HG03159 (cell line): Measurements from ENCODE around the gene COPS4.
"Not testable (repeated sequence)": the region's sequence is repeated elsewhere in the genome, so short reads cannot be mapped to it uniquely, and the experiment has no call there.

Experiments used
- ATAC-seq: cut with Tn5 transposase; IDR thresholded peaks from one replicate; pipeline ENCODE4 v1.9.1; 2021; ENCODE audit warnings: mild to moderate bottlenecking, moderate library complexity; ENCODE audit not compliant: unreplicated experiment

COPS4 gene

GRCh38 chr4:83083925-83084475 lies 49.0 kb downstream of the COPS4 start:
- peak; percentile 38 for ATAC-seq

- ATAC-seq, result not testable (repeated sequence)
These were observed 50.0 kb downstream of the COPS4 start for GRCh38 chr4:83084956-83085355.

DNA sequence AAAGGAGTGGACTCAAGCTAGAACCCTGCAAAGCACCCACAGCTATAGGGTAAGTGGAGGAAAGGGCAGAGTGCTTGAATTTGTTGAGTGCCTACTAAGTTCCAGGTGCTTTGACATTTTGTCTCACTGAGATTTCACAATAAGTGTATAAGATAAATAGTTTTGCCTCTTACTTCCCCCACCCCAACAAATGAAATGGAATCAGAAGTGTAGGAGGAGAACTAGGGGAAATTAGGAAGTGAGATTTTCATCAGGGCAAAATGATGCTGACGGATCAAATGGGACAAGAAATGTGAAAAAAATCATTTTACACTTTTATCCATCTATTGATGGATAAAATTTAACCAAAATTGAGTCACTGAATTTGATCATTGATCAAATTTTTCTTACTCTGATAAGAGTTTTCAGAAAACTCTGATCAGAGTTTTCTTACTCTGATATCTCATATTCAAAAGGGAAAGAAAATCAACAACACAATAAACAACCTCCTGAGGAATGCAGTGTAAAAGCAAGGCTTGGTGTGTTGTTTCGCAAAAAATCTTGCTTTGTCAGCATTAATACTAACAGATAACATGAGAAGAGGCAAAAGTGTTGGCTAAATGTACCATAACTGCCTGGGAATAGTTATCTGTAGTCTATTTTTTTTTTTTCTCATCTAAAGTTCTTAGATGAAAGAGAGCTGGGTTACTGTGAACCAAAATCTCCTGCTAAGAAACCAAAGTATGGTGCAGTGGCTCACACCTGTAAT lies 54.6 kb downstream of the COPS4 start:
- no peak for ATAC-seq

DNA sequence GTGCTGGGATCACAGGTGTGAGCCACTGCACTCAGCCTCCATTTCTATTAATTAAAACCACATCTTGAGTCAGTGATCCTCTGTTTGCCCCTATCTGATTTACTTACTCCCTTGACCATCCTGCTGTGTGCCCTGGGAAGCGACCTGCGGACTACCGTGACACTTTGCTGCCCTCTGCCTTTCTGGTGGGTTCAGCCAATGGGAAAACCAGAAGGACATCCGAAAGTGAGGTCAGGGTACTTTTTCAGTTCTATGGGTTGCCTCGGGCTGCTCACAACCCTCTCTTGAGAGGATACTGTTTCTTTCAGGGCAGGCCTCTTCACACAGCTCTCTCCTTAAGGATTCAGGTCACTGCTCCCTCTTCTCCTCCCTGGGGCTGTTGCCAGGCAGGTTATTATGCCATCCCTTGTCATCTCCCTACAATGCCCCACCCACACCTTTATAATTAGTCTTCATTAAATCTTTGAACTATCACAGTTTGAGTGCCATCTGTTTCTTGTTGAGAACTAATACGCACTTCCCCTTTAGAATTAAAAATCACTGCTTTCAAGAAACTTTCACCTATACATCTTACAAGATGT lies 58.2 kb downstream of the COPS4 start:
- ATAC-seq, result no peak

DNA sequence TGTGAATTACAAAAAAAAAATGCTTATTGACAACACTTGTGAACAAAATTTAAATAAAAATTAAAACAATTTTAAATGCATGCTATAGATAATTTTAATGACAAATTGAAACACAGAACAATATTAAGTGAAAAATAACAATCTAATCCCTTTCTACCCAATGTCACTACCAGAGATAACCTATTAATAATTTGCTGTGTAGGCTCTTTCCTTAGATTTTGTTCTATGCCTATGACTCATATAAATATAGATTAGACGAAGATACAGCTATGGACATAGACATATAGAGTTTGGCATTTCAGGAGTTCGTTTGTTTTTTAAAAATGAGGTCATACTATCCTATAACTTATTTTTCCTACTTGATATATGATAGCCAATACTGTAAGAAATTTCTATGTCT lies 61.4 kb downstream of the COPS4 start:
- no peak for ATAC-seq

DNA sequence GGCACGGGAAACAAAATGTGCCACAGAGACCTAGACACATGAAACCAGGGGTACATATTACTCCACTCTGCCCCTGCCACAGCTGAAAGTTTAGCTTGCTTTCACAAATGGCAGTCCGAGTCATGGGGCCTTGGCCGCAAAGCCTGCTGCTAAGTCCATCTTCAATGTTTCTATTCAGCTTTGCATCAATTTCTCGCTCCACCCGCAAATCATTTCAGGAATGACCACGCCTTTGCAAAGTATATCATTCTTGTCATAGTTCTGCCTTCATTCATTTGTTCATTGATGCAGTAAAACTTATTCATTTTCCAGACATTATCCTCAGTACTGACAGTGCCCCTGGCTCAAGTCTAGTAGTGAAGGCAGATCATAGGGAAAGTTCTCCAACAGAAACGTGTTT lies 70.0 kb downstream of the COPS4 start:
- no peak for ATAC-seq

DNA sequence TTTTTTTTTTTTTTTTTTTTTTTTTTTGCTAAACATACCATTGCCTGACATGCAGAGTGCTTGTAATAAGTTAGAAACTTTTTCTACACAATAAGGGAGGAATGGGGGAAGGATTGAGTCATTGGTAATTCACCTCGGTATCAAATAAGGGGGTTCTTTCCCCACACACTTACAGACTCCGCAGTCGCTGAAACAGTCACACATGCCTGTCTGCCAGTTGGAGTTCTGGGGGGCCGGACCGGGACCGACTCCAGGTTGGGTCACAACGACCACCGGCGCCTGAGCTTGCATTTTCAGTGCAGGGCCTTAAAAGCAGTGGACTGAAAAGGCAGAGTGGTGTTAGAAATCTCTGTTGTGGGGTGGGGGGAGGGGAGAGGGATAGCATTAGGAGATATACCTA lies 72.6 kb downstream of the COPS4 start:
- no peak for ATAC-seq

DNA sequence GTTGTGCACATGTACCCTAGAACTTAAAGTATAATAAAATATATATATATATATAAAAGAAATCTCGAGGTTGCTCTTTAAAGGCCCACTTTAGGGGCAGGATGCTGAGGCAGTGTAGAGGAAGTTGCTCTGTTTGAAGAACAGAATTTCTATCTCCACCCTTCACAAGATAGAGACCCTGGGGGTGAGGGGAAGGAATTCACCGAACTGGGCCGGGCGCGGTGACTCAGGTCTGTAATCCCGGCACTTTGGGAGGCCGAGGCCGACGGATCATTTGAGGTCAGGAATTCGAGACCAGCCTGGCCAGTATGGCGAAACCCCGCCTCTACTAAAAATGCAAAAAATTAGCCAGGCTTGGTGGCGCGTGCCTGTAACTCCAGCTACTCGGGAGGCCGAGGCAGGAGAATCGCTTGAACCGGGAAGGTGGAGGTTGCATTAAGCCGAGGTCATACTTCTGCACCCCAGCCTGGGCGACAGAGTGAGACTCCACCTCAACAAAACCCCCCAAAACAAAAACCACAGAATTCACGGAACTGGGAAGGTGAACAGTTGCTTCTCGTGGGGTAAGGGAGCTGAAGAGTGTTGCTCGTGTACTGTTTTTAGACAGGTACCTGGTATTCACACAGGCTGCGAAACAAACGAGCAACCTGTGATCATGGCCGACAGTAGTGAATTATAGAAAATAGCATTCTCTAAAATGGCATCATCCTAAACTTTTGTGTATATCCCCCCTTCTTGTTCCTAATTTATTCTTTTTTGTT lies 73.3 kb downstream of the COPS4 start:
- ATAC-seq, result no peak

- ATAC-seq, result peak; percentile 7
These were observed 74.7 kb downstream of the COPS4 start for GRCh38 chr4:83109480-83110222.

- ATAC-seq, result peak; percentile 65
These were observed 75.4 kb downstream of the COPS4 start for GRCh38 chr4:83110223-83110945.

DNA sequence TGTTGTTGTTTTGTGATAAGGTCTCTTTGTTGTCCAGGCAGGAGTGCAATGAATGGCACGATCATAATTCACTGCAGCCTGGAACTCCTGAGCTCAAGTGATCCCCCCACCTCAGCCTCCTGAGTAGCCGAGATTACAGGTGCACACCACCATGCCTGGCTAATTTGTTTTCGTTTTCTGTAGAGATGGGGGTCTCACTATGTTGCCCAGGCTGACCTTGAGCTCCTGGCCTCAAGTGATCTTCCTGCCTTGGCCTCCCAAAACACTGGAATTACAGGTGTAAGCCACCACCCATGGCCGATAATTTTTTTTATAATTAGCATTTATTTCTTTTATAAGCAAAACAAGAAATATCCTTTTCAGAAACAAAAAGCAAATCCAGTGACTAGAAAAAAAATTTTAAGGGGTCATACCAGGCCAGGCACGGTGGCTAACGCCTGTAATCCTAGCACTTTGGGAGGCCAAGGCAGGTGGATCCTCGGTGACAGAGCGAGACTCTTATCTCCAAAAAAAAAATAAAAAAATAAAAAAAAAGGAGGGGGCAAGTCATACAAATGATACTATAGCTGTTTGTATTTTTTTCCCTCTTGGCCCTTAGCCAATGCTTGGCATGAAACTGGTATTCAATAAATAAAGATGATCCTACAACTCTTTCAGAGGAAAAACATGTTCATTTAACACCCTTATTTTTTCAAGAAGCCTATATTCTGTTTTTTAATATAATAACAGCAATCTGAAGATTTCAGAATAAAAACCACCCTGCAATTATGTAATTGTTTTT lies 76.2 kb downstream of the COPS4 start:
- ATAC-seq, result no peak

DNA sequence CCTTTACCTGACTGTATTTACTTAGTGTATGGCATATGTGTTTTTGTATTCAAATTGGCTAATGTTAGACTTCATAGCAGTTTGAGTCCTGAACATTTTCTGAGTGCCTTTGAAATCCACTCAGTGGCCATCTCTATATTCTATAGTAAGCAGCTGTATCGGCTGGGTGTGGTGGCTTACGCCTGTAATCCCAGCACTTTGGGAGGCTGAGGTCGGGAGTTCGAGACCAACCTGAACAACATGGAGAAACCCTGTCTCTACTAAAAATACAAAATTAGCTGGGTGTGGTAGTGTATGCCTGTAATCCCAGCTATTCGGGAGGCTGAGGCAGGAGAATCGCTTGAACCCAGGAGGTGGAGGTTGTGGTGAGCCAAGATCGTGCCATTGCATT lies 76.8 kb downstream of the COPS4 start:
- not testable (repeated sequence) for ATAC-seq

DNA sequence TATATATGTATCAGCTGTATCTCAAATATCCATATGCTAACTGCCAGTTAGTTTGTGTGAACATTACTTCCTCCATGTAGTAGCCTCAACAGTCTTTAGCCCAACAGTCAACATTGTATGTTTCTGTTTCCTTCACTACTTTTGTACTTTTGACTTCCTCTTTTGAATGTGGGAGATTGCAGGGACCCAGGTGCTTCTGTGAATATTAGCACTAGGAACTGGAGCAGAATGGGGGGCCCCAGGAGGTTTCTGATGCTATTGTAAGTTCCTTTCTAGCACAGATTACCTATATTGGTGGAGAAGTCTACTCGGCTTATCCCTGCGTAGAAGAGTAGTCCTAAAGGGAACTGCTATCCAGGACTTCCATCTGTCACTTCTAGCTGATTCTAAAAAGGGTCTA lies 77.2 kb downstream of the COPS4 start:
- ATAC-seq, result peak; percentile 40

- ATAC-seq, result no peak
These were observed 77.9 kb downstream of the COPS4 start for GRCh38 chr4:83112678-83113428.

- ATAC-seq, result no peak
These were observed 78.4 kb downstream of the COPS4 start for GRCh38 chr4:83113429-83113786.

DNA sequence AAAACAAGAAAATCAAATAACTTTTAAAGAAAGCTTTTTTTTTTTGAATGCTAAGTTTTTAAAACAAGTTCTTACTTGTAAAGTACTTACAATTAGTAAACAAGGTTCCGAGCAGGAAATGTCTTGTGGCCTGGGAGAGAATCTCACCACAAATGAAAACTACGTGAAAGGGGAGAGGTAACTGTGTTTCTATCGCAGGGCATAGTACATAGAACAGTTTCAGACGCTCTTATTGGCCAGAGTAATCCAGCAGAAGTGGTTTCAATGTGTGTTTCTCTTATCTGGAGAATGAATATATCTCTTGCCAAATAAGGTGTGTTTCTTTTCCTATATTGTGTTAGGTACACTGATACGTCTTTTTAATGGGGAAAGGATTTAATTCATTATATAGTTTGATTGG lies 79.6 kb downstream of the COPS4 start, which contains the start of gene PLAC8:
Gene PLAC8, minus strand, starts transcription at position 154 of the 400 bp plus-strand sequence. CDS start 6,808 bp downstream, outside the sequence.
- peak; percentile 42 for ATAC-seq

DNA sequence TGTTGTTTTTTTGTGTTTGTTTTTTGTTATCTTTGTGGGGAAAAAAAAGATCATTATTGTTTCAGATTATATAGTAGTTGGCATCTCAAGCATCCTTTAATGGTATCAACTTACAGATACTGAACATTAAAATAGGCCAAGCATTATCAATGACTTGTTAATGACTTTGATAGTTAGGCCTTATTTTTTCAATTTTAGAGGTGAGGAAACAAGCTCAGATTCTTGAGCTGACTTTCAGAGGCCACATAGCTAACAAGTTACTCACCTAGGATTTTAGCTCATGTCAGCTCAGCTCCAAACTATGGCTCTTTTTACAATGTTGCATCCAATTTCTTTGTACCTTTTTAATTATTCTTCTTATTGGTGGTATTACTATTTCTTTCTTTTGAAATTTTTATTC lies 80.0 kb downstream of the COPS4 start:
- ATAC-seq, result no peak

- no peak for ATAC-seq
These were observed 80.8 kb downstream of the COPS4 start for GRCh38 chr4:83115656-83116285.
